Right ventricle myocardium superior (tissue), 1 donor: Measurements from ENCODE around the gene TGM2. TPM values are rescaled to one million over a fixed set of nuclear protein-coding genes. Genes with fewer than 3 reads are reported as not detected.

Source experiments
- ATAC-seq: fragments of 200-7000 bp; cut with Tn5 transposase; one replicate; pipeline ENCODE4 v1.9.1; 2020; ENCODE audit warnings: mild to moderate bottlenecking; ENCODE audit not compliant: poor library complexity
- DNase-seq: peaks from one replicate; pipeline ENCODE4 v3.0.0-alpha.2; 2020
- intact Hi-C: fragments of 100-400 bp; cut with DNase I; formaldehyde crosslinking; loops from one replicate; pipeline ENCODE4 v1.11.2; 2022
- long read RNA-seq: library from polyadenylated mRNA; unstranded; transcript quantifications from one replicate; pipeline ENCODE4 v2.0.0, GENCODE V29; 2021
- total RNA-seq: library from RNA; stranded (reverse); fragmentation: NEBNext Ultra II Directional; extraction: Animal tissue kit (Norgen Biotek cat#: 25700); gene quantifications from one replicate; pipeline ENCODE4 v1.2.1, GENCODE V29; 2021
- donor health status: DM: no; HTN: yes; CAD: no; lungs with severe emphysema.

The TGM2 gene
- 469 TPM for total RNA-seq
- long read RNA-seq, full-length matches to known transcripts = 523 of 1,745 reads
- long read RNA-seq, partial matches to known transcripts = 1,150 of 1,745 reads
- long read RNA-seq, other reads (novel, unspliced or antisense) = 72 of 1,745 reads

DNA sequence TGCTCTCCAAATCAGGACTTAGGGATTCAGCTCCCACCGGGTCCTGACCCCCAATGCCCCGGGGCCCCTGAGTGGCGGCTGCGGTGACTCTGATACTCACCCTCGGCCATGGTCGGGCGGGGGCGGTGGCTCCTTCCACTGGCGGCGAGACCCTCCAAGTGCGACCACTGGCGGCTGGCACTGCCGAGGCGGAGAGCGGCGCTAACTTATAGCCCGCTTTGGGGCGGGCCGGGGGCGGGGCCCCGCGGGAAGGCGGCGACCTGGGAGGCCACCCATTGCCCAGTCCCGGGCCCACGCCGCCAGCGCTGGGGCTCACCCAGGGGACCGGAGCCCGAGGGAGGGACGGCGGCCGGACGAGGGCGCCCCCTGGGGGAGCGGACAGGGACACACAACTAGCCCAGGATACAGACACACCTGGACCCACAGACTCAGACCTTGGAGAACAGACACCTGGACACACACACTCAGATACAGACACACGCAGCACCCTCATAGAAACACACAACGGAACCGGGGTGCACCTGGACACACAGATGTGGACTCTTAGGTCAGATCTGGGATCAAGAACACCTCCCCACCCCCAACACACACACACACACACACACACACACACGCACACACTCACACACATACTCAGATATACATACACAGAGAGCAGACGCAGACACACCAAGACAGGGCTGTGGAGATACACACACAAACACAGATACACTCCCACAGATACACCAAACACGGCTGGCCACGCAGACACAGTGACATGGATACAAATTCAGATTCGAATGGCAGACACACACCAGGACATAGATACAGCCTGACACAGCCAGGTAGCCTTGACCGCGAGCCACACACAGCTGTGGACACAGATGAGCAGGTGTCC is at the start of gene TGM2:
Gene TGM2 (minus strand): TSS at position 182 of the 877 bp plus-strand sequence. CDS start 72 bp downstream, at position 110.
- intact Hi-C loops = loop anchor here (2.0 to 5.0 kb wide), 2 partner anchors 52 to 93 kb away; no protein-coding TSS in a partner anchor

DNA sequence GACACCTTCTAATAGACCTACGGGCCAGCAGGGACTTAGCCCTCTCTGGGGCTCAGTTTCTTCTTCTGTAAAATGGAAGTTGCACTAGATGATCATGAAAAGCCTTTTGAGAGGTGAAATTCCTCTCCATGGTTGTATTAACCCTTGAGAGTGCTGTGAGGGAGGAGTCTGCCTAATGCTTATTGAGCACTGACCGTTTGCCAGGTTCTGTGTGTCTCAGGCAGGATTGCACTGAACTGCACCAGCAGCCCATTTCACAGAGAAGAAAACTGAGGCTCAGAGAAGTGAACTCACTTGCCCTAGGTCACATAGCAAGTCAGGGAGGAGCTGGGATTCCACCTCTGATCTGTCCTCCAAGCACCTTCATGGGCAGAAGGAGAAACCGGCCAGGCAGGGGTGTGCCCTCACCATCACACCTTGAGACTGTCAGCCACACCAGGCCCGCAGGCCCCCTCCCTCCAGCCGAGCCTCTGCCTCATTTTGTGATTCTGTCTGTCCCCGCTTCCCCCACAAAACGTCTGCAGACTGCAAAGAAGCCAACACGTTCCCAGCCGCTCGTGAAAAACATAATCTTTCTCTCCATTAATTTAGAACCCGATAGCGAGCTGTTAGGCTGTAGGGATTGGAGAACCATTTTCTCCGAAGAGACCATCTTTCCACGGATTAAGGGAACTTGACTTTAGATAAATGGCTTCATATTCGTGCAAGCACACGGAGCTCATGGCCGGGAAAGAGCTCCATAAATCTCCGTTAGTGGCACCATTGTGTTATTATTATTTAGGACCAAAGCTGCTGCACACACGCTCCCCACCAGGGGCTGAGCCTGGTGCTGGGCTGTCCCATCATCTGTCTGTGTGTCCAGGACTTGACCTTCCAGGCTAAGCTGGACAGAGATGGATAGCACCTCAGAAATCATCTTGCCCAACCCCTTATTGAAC is 49.5 kb upstream of the TGM2 start:
- no peak for DNase-seq
- intact Hi-C loops = loop anchor here (5.0 kb wide), 1 partner anchor 47 kb away; the partner anchor contains the start of gene TGM2
- no peak for ATAC-seq

More for the DNA sequence above, at the start of gene TGM2:
- ATAC-seq (peak; percentile 90), DNase-seq (peak; percentile 88)

DNA sequence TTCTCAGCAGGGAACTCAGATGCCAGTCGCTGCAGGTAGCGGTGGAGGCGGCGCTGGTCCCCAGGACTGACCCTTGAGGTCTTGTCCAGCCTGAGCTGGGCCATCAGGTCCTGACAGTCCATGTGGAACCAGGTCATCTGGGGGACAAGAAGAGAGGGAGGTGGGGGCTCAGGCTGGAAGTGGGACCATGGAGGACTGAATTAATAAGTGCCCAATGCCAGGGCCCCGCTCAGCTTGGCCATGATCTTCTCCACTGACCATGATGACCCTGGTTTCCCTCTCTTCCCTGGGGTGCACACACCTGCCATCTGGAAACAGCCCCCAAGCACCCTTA is 48.5 kb upstream of the TGM2 start:
- no peak for DNase-seq
- no peak for ATAC-seq
- intact Hi-C loops = no loop called here

DNA sequence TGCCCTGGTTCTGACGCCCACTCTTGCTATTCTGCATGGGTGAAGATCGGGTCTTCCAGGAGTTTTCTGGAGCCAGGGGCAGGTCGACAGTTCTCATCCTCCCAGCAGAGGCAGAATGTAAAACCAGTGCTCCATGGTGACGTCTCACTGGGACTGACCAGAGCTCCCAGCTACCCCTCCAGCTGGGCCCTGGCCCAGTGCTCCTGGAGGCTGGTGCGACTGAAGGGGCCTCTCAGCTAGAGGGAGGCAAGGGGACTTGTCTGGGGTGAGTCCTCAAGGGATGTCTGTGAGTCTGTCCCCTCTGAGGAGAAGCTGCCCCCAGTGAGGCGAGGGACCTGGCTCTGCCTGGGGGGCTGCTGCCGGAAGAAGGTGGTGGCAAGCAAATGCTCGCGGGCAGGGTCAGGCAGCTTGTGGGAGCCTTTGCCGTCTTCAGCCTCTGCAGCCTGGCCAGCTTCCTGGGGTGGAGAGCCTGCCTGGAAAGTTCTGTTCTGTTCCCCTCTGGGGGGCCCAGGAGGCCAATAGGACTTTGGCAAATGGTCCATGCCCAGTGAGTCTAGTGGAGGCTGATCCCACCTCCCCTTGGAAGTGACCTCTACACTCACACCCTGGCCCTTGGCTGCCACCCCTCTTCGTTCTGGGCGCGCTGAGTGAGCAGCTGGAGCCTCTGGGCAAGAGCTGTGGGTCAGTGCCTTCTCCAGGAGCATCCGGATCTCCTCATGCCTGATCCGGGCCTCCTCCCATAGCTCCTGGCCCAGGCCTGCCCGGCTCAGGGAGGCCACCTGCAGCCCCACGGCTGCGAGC is 47.9 kb upstream of the TGM2 start:
- ATAC-seq (peak; percentile 43), DNase-seq (peak; percentile 75)
- intact Hi-C loops = no loop called here

DNA sequence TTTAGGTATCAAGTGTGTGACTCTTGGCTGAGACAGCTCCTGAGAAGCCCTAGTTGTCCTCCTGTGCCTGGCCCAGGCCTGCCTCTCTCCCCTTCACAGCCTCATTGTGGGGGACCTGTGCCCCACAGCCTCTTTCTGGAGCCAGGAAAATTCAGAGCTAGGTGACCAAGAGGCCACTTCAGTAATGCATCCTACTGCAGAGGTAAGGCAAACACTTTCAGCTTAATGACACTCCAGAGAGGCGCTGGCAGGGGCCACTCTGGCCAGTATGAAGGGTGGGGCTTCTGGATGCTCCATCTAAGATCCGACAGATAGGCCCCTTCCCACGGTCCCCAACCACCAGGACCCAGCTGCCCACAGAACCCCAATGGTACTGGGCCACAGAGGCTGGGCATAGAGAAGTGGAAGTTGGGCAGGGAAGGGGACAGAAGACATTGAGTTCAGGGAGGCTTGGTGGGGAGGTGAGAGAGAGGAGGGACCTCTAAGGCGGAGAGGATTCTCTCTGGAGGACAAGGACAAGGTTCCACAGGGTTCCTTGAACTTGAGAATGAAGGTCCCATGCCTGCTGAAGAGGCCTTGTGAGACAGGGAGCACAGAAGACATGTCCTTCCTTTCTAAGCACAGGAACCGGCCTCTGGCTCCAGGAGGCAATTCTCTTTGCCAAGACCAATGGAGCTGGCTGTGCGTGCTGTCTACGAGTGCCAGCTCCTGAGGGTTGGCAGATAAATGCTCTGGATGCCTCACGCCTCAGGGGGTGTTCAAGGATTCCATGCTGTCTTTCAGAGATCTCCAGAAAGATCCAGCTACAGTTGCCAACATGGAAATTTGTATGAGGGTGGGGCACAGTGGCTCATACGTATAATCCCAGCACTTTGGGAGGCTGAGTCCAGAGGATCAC is 46.4 kb upstream of the TGM2 start:
- peak; percentile 51 for ATAC-seq
- DNase-seq = no peak
- intact Hi-C loops = no loop called here

DNA sequence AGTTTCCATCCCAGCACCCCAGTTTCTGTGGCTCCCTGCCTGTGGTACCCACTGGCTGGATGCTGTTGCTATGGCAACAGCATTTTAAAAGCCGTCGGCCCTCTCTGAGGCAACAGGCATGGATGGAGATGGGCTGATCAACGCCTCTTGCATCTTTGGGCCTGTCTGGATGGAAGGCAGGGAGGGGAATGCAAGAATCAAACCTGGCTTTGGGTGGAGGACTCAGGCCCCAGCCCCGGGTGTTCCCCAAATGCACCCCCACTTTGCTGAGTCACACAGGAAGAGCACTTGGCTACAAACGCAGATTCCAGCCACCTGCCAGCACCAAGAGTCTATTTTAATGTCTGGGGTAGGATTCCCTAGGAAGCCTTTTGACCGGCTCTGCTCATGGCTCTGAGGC is 45.7 kb upstream of the TGM2 start:
- ATAC-seq (no peak), DNase-seq (no peak)
- intact Hi-C loops = no loop called here

DNA sequence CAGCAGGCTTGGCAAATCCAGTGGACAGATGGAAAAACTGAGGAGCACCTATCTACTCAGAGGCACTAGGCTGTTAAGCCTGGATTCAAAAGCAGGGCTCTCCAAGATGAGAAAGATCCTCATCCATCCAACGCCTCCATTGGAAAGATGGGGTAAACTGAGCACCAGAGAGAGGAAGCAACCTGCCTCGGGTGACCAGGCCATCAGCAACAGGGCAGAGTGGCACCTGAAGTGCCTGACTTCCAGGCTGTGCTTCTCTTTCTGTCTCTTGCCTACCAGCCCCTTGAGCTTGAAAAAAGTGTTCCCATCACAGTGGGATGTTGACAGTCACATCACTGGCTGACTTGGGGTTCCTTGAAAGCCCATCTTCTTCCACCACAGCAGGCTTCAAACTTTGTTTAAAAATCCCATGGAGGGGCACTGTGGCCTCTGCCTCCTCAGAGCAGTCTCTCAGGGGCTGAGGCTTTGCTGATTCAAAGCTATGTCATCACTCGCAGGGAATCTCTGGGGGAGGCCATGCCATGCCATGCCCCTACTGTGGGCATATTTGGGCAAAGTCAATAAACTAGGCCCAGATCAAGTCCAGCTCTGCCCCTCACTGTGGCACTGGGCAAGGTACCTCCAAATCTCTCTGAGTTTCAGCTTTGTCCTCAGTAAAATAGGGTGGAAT is 44.8 kb upstream of the TGM2 start:
- ATAC-seq (no peak), DNase-seq (no peak)
- intact Hi-C loops = no loop called here

DNA sequence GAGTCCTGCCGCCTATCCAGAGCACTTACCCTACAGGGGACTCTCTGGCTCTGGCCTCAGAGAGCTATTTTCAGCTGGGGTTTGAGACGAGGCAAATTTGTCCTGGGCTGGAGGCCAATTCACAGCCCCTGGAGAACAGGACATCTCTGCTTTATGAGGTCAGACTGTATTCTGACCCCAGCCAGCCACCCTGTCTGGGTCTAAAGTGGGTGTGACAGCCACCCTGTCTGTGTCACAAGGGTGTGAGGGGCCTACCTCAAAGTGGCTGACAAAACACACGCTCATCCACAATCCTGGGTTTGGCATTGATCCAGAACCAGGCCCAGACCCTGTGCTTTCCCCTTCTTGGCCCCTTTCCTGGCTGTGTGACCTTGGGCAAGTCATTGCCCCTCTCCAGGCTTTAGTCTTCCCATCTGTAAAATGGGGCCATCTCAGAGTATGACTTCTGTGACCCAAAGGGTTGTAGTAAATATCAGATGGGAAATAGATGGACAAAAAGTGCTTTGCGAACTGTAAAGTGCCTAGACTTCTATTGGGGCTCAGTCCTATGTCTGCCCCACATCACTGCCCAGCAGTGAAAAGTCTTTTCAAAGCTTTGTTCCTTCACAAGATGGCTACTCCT is 44.1 kb upstream of the TGM2 start:
- intact Hi-C loops = no loop called here
- ATAC-seq (peak; percentile 72), DNase-seq (peak; percentile 78)

DNA sequence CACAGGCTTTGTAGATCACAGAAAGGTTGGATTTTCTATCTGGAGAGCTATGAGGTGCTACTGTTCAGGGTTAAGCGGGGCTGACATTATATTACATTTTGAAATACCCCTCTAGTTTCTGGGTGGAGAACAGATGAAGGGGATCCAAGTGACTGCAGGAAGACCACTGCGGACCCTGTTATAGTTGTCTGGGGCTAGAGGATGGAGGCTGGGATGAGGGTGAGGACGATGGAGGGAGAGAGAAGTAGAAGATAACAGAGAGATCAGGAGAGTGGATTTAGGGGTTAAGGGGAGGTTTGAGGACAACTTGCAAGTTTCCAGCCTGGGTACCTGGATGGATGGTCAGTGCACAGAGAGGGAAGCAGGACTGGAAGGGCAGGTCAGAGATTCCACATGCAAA is 43.5 kb upstream of the TGM2 start:
- ATAC-seq = no peak
- intact Hi-C loops = no loop called here
- DNase-seq = no peak

DNA sequence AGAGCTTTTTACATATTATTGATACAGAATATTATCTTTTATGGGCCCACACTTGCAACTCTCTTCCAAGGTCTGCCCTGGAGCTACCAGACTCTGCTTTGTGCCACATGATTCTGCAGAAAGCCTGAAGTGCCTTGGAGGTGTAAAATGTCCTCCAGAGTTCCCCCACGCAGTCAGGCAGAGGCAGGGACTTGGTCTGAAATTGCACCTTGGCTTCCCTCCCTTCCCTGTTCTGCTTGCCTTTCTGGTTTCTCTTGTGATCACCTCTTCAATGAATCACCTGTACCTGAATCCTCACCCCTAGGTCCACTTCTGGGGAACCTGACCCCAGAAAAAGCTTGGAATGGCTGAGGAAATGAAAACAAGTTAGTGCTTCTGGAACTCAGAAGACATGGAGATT is 43.0 kb upstream of the TGM2 start:
- intact Hi-C loops = no loop called here
- no peak for ATAC-seq
- DNase-seq = no peak

DNA sequence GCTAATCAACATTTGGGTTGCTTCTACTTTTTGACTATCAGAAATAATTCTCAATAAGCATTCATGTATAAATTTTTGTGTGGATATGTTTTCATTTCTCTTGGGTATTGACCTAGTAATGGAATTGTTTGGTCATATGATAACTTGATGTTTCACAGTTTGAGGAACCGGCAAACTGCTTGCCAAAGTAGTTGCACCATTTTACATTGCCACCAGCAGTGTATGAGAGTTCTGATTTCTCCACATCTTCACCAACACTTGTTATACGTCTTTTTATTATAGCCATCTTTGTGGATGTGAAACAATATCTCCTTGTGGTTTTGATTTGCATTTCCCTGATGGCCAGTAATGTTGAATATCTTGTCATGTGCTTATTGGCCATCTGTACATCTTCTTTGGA is 42.6 kb upstream of the TGM2 start:
- intact Hi-C loops = no loop called here
- DNase-seq (no peak), ATAC-seq (no peak)

DNA sequence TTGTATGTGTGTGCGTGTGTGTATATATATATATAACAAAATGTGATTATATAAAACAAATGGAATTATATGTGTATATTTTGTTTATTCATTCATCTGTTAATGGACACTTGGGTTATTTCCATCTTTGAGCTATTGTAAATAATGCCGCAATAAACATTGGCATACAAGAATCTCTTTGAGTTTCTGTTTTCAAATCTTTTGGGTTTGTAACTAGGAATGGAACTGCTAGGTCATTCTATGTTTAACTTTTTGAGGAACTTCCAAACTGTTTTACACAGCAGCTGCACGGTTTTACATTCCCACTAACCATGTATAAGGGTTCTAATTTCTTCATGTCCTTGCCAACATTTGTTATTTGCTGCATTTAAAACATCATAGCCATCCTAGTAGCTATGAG is 39.9 kb upstream of the TGM2 start:
- no peak for ATAC-seq
- intact Hi-C loops = no loop called here
- DNase-seq = no peak

DNA sequence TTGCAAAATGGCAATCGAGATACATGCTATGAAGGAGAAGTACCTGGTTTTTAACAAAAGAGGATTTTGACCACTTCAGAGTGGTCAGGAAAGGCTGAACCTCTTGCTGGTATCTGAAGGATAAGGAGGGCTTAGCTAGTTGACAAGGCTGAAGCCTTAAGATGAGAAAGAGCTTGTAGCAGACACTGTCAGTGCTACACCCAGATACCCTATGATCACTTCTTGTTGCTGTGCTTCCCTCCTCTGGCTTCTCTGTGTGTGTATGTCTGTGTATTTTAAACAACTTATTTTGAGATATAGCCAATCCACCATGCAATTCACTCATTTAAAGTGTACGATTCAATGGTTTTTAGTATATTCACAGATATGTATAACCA is 38.9 kb upstream of the TGM2 start:
- ATAC-seq = no peak
- intact Hi-C loops = no loop called here
- DNase-seq = no peak

DNA sequence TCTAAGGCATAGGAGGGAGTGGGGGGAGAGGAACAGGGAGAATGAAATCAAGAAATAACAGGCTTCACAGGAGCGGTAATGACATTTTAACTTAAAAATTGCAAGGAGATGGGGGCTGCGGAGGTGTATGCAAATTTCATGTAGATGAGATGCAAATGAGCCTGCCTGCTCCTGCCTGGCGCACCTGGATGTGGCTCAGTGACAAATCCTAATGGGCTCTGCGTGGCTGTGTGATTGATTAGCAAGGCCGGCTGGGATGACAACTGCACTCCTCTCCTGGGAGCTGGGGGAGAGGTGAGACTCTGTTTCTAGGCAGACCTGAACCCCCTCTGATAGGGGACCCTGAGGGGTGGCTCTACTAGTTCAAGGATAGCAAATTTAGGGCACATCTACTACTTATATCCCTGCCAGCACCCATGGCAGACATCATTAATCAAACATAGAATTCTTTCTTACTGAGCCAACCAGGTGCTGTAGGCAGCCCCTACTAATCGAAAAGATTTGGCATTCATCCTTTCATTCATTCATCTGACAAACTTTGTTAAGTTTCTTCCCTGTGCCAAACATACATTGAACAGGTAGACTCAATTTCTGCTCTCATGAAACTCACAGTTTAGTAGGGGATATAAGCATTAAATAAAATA is 38.4 kb upstream of the TGM2 start:
- no peak for DNase-seq
- ATAC-seq = no peak
- intact Hi-C loops = no loop called here

DNA sequence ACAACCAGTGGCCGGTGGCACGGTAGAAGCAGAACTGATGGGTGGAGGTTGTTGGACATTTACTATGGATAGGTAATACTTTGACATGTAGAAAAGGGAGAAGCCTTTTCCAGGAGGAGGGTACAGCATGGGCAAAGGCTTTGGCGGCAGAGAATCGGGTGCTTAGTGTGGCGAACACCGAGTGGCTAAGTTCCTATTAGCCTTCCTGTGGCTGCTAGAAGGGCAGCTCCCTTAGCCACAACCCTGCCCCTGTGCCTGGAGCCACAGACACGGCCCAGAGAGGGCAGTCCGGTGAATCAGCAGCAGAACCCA is 37.9 kb upstream of the TGM2 start:
- DNase-seq = no peak
- intact Hi-C loops = no loop called here
- ATAC-seq = no peak

DNA sequence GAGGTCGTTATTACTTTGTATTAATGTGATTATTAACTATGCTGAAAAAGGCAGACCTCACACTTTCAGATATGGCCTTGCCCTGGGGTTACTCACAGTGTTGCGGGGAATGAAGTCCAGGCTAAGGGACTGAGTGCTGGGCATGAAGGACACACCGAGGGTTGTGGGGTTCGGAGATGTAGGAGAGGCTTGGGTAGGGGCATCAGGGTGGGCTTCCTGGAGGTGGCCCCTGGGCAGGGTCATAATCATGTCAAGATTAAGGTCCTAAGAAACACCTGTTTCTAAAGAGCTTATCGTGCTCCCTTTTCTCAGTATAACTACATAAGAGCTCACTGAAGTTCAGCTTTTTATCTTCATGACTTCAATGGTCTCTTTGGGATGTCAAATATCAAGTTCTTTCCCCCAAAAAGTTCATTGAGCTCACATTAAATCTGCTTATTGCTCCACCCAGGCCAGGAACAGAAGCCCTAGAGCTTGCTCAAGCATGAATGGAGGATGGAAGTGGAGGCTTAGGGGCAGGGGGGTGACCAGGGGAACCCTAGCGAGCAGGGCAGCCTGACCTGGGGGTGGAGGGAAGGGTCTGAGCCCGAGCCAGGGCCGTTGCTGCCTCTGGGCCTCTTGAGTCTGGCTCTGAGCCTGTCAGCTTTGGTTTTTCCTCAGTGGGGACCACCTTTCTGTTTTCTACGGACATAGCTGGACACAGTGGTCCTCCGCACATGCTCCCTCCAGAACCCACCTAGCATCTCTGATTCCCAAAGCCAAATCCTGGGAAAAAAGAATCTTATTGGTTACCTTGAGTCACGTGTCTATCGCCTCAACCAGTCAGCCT is 37.3 kb upstream of the TGM2 start:
- DNase-seq (no peak), ATAC-seq (no peak)
- intact Hi-C loops = no loop called here
